Measurements from ENCODE around the gene NOSTRIN. TPM values are rescaled to one million over a fixed set of nuclear protein-coding genes. Genes with fewer than 3 reads are reported as not detected.

Gene NOSTRIN
- polyA plus RNA-seq, 4 donors = 26.3 to 36.1 (median 33.8) TPM

GRCh38 chr2:168814939-168815907 lies 12.8 kb downstream of the NOSTRIN start:
- no peak for DNase-seq (ENCODE audit: low read depth in 4 of 4, low spot score in 3 of 4)

- DNase-seq (ENCODE audit: low read depth in 4 of 4, low spot score in 3 of 4) = no peak
Measured at GRCh38 chr2:168816369-168816768, 13.9 kb downstream of the NOSTRIN start.

GRCh38 chr2:168819050-168819715 lies 16.7 kb downstream of the NOSTRIN start:
- no peak for DNase-seq (ENCODE audit: low read depth in 4 of 4, low spot score in 3 of 4)

GRCh38 chr2:168819829-168820489 lies 17.5 kb downstream of the NOSTRIN start:
- DNase-seq (ENCODE audit: low read depth in 4 of 4, low spot score in 3 of 4) = no peak

GRCh38 chr2:168821577-168821976 lies 19.1 kb downstream of the NOSTRIN start:
- no peak for DNase-seq (ENCODE audit: low read depth in 4 of 4, low spot score in 3 of 4)

DNA sequence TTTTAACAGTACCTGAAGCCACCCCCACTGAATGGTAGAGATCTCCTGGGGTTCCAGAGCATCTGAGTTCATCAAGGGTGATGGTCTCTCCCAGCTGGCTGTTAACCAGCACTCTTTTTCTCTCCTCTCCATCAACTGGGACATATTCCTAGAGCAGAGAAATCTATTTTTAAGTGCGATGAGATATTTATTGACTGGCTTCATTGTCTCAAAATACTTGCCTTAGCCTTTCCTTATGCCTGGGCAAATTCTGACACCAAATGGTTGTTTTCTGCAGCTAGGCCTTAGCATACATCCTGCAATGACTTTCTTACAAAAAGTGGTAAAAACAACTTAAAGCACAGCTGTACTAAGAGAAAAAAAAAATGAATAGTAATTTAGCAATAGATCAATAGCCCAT lies 19.6 kb downstream of the NOSTRIN start:
- DNase-seq (ENCODE audit: low read depth in 4 of 4, low spot score in 3 of 4) = no peak

DNA sequence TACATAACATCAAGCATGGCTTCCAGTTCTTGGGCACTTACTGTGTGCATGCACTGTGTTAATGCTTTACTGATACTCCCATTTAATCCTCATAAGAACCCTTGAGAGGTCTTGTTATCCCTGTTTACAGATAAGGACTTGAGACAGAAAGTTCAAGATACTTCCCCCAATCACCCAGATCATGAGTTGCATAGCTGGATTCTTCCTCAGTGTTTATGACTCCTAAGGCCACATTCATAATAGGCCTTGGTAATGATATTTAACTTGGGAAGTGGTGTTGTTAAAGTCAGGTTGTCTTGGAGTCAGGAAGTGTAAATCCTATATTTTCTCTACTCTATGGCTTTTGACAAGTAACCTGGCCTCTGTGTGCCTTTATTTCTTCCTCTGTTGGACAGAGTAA lies 22.7 kb downstream of the NOSTRIN start:
- DNase-seq (ENCODE audit: low read depth in 4 of 4, low spot score in 3 of 4) = no peak

GRCh38 chr2:168830958-168831357 lies 28.5 kb downstream of the NOSTRIN start:
- DNase-seq (ENCODE audit: low read depth in 4 of 4, low spot score in 3 of 4) = no peak

- DNase-seq (ENCODE audit: low read depth in 4 of 4, low spot score in 3 of 4) = no peak
Measured at GRCh38 chr2:168831662-168832061, 29.2 kb downstream of the NOSTRIN start.

GRCh38 chr2:168835969-168836368 lies 33.5 kb downstream of the NOSTRIN start:
- no peak for DNase-seq (ENCODE audit: low read depth in 4 of 4, low spot score in 3 of 4)

DNA sequence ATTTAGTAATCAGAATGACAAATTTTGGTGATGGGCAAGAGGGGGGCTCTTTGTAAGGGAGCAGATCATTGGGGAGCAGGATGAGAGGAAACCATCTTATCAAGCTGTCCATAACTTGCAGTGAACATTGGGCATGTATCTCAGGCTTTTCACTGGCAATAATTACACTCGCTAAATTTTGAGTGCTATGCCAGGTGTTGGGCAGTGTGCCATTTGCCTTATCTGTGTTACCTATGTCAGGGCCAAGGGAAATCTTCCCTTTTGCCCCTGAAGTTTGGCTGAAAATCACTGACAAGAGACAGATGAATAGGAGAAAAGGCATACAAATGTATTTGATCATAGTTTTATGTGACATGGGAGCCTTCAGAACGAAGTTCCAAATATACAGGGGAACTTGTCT lies 39.0 kb downstream of the NOSTRIN start:
- DNase-seq (ENCODE audit: low read depth in 4 of 4, low spot score in 3 of 4) = no peak

GRCh38 chr2:168843253-168843652 lies 40.8 kb downstream of the NOSTRIN start:
- DNase-seq (ENCODE audit: low read depth in 4 of 4, low spot score in 3 of 4) = no peak

DNA sequence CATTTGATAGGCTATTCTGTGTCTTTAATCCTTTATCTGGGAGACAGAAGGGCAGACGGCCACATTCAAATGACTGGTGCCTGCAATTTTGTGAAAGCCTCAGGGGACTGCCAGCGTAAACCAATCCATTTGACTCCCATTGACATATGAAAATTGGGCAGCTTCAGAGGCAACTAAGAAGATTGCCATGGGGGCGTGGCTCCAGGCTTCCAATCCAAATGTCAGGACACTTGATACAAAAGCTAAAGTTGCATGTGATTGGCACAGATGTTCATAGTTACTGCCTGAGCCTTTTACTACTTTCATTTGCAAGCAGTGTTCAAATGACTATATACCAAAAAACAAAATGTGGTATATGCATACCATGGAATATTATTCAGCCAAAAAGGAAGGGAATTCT lies 45.8 kb downstream of the NOSTRIN start:
- no peak for DNase-seq (ENCODE audit: low read depth in 4 of 4, low spot score in 3 of 4)

GRCh38 chr2:168849610-168850009 lies 47.2 kb downstream of the NOSTRIN start:
- peak; percentile 7 to 13 (median 10) for DNase-seq (ENCODE audit: low read depth in 4 of 4, low spot score in 3 of 4)

DNA sequence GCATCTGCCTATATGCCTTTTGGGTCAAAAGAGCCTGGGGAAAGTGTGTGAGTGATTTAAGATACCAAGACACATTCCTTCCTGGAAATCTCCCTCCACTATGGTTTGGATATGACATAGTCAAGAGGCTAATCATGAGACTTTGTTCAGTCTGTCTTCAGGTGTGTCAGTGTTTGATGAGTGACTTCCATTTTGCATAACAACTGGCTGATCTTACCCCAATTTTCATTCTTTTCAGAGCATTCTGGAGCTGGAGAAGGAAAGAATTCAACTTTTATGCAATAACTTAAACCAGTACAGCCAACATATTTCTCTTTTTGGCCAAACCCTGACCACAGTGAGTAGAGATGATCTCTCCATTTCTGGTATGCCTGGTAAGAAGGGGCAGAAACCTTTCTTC lies 48.4 kb downstream of the NOSTRIN start:
- no peak for DNase-seq (ENCODE audit: low read depth in 4 of 4, low spot score in 3 of 4)

GRCh38 chr2:168851674-168852320 lies 49.4 kb downstream of the NOSTRIN start:
- DNase-seq (ENCODE audit: low read depth in 4 of 4, low spot score in 3 of 4) = no peak

GRCh38 chr2:168852481-168852880 lies 50.0 kb downstream of the NOSTRIN start:
- no peak for DNase-seq (ENCODE audit: low read depth in 4 of 4, low spot score in 3 of 4)

GRCh38 chr2:168853471-168853870 lies 51.0 kb downstream of the NOSTRIN start:
- no peak for DNase-seq (ENCODE audit: low read depth in 4 of 4, low spot score in 3 of 4)

GRCh38 chr2:168854651-168855050 lies 52.2 kb downstream of the NOSTRIN start:
- no peak for DNase-seq (ENCODE audit: low read depth in 4 of 4, low spot score in 3 of 4)

GRCh38 chr2:168855601-168856000 lies 53.2 kb downstream of the NOSTRIN start:
- no peak for DNase-seq (ENCODE audit: low read depth in 4 of 4, low spot score in 3 of 4)

DNA sequence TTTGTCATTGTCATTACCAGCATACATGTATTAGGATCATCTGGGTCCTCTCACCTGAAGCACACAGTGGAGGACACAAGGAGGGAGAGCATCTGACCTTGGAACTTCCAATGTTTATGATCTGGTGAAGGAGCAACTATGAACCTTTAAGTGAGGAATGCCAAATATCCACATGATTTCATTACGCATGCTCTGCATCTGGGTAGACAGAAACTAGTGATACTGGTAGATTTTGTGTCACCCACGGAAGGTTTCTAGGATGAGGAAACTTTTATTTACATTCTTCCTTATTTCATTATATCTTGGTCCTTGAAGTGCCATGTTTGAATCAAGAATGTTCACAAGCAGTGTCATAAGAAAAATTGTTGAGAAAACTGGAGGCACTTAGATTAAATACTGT lies 55.7 kb downstream of the NOSTRIN start:
- DNase-seq (ENCODE audit: low read depth in 4 of 4, low spot score in 3 of 4) = no peak

All from right renal pelvis (tissue), 4 donors.